Activated naive CD4-positive, alpha-beta T cell treated with anti-CD3 and anti-CD28 coated beads, Interleukin-2, amount 50 U/mL, for 16 hours (primary cell): Measurements from ENCODE around the gene CLCC1.
"Not testable (repeated sequence)": the region's sequence is repeated elsewhere in the genome, so short reads cannot be mapped to it uniquely, and the experiment has no call there.

ENCODE experiments used
- DNase-seq: peaks from one replicate; pipeline ENCODE4 v3.0.0-alpha.2; 2020

Gene CLCC1, protein sequence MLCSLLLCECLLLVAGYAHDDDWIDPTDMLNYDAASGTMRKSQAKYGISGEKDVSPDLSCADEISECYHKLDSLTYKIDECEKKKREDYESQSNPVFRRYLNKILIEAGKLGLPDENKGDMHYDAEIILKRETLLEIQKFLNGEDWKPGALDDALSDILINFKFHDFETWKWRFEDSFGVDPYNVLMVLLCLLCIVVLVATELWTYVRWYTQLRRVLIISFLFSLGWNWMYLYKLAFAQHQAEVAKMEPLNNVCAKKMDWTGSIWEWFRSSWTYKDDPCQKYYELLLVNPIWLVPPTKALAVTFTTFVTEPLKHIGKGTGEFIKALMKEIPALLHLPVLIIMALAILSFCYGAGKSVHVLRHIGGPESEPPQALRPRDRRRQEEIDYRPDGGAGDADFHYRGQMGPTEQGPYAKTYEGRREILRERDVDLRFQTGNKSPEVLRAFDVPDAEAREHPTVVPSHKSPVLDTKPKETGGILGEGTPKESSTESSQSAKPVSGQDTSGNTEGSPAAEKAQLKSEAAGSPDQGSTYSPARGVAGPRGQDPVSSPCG

DNA sequence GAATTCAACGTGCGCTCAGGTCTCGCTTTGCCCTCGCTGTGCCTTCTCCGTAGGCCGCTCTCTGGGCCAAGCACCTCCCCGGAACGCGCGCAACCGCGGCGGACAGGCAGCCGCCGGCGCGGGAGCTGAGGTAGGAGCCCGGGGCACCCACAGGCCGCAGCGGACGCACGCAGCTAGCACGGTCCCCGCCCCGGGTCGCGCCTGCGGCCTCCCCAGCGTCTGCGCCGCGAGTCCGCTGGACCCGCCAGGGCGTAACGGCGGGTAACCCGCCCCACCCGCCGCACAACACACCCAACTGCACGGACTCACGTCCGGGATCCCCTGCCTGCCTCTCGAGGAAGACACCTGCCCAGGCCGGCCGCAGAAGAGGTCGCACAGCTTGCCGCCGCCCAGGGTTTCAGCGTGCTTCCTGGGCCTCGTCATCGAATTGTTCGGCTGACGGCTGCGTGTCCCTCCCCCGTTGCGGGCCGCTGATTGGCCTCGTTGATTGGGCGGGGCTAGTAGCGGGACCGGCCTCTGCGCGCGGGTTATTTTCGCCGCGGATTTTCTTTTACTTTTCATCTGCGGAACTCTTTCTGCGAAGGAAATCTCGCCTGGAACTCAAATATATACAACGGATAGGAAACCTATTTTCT lies at the start of gene CLCC1:
CLCC1 (minus strand) TSS at position 433 of the 635 bp plus-strand sequence. CDS start 13,047 bp downstream, outside the sequence.
- peak; percentile 93 for DNase-seq

- no peak for DNase-seq
These were observed 48.1 kb upstream of the CLCC1 start for GRCh38 chr1:109011335-109011734.

- not testable (repeated sequence) for DNase-seq
These were observed 33.3 kb upstream of the CLCC1 start for GRCh38 chr1:108996622-108997021.

DNA sequence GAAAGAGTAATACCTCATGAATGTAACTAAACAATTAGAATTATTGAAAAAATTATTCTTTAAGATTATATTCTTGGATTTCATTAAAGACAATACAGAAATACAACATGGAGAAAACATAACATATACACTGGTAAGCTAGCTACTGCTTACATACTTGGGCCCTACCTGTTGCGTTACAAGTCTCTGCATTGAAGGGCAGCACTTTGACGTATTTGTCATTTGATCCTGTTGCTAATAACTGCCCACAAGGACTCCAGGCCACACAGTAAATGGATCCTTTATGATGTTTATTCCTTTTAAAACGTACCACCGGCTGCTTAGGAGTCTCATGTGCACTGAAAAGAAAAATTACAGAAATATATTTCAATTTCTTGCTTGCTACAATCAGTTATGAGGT lies 19.8 kb upstream of the CLCC1 start:
- no peak for DNase-seq

GRCh38 chr1:108976658-108977057 lies 13.4 kb upstream of the CLCC1 start:
- DNase-seq = no peak

GRCh38 chr1:108972951-108973350 lies 9.7 kb upstream of the CLCC1 start:
- no peak for DNase-seq

DNA sequence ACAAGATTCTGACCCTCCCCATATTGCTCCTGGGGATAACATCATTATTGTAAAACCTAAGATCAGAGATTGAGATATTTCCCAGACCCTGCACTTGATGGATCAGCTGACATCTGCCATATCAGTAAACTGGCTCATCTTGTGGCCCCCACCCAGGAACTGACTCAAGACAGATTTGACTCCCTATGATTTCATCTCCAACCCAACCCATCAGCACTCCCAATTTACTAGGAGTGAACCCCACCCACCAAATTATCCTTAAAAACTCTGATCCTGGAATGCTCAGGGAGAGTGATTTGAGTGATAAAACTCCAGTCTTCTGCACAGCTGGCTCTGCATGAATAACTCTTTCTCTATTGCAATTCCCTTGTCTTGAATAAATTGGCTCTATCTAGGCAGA lies 6.1 kb upstream of the CLCC1 start:
- DNase-seq = no peak

GRCh38 chr1:108962681-108963051 lies 618 bp downstream of the CLCC1 start:
- peak; percentile 47 for DNase-seq

GRCh38 chr1:108961752-108962486 lies 1.4 kb downstream of the CLCC1 start:
- DNase-seq = no peak

- DNase-seq = no peak
These were observed 2.1 kb downstream of the CLCC1 start for GRCh38 chr1:108961198-108961597.

DNA sequence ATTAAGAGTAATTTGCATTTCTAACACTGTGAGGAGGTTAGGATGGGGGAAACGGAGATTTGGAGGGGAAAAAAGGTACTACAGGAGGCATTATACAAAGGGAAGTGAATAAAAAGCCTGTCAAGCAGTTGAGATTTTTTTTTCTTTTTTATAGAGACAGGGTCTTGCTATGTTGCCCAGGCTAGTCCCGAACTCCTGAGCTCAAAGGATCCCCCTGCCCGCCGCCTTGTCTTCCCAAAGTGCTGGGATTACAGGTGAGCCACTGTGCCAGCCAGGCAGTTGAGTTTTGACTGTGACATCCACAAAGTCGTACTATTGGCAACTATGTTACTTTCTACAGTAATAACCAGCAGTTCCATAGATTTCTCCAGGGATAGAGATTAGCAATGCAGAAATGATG lies 2.6 kb downstream of the CLCC1 start:
- no peak for DNase-seq

GRCh38 chr1:108957888-108958287 lies 5.4 kb downstream of the CLCC1 start:
- DNase-seq = no peak

DNA sequence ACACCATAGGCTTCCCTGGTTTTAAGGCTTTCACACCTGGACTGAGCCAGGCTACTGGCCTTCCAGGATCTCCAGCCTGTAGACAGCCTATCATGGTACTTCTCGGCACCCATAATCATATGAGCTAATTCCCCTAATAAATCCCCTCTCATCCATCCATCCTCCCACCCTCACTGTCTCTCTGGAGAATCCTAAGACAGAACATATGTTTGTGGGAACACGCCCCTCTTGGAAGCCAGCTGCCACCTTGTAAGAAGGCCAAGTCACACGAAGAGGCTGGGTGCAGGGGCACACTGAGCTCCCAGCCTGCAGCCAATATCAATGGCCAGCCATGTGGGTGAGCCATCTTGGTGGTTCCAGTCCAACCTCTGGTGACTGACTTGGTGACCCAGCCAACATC lies 7.4 kb downstream of the CLCC1 start:
- no peak for DNase-seq

DNA sequence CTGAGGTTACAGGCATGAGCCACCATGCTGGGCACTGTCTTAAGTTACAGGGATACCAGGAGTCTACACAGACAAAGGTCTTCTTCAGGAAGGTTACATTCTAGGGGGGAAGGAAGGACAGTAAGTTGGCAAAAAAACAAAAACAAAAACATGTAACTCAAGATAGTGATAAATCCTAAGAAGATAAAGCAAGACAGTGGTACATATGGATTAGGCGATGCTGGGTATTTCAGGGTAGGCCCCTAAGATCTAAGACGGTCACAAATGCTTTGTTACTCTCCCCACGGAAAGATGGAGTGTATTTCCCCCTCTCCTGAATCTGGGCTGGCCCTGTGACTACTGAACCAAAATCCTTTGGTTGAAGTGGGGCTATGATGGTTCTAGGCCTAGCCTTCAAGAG lies 8.2 kb downstream of the CLCC1 start:
- DNase-seq = no peak

- DNase-seq = no peak
These were observed 9.8 kb downstream of the CLCC1 start for GRCh38 chr1:108953452-108953851.

DNA sequence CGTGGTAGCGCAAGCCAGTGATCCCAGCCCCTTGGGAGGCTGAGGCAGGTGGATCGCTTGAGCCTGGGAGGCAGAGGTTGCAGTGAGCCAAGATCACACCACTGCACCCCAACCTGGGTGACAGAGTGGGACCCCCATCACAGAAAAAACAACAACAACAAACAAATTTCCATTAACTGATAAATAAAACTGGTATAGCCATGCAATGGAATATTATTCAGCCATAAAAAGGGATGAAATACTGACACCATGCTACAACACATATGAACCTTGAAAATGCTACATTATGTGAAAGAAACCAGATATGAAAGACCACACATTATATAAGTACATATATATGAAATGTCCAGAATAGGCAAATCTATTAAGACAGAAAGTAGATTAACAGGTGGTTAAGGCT lies 12.0 kb downstream of the CLCC1 start:
- no peak for DNase-seq

GRCh38 chr1:108949044-108949443 lies 14.2 kb downstream of the CLCC1 start:
- DNase-seq = no peak

GRCh38 chr1:108947871-108948525 lies 15.3 kb downstream of the CLCC1 start:
- no peak for DNase-seq

DNA sequence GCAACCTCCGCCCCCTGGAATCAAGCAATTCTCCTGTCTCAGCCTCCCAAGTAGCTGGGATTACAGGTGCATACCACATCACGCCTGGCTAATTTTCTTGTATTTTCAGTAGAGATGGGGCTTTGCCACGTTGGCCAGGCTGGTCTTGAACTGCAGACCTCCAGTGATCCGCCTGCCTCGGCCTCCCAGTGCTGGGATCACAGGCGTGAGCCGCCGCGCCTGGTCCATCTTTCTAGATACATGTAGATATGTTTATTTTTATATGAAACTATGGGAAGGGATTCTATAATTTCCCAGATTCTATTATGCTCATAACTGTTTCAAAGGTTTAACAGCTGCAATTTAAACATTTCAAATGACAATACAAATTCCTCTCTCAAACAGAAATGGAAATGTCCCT lies 27.1 kb downstream of the CLCC1 start:
- DNase-seq = no peak

GRCh38 chr1:108933944-108934343 lies 29.3 kb downstream of the CLCC1 start:
- DNase-seq = no peak

DNA sequence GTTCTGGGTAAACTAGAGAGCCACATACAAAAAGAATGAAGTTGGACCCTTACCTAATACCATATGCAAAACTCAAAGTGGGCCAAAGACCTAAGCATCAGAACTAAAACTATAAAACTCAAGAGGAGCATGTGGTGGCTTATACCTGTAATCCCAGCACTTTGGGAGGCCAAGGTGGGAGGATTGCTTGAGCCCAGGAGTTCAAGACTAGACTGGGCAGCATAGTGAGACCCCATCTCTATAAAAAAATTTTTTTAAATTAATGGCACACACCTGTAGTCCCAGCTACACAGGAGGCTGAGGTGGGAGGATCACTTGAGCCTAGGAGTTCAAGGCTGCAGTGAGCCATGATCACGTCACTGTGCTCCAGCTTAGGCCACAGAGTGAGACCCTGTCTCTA lies 35.7 kb downstream of the CLCC1 start:
- not testable (repeated sequence) for DNase-seq

DNA sequence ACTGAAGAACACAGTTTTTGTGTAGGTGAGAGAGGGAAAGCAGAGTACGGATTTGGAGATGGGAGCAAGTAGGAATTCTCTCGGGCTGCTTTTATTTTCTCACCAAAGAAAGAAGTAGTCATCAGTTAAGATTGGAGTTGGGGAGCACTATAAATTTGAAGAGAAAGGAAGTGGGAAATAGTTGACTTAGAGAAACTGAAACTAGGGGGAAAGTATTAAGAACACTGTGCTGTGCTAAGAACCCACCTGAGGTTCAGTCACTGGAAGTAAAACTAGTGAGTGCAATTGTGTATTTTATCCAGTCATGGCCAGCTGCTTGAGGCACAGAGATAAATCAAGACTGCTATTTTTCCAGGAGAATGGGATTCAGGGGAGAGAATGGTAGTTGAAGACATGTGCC lies 37.4 kb downstream of the CLCC1 start:
- no peak for DNase-seq

GRCh38 chr1:108916788-108917187 lies 46.5 kb downstream of the CLCC1 start:
- no peak for DNase-seq
